Hepatocyte (in vitro differentiated cells): ENCODE data around the gene SH3RF3.

Experiments used
- CTCF ChIP-seq: fragments of 200-600 bp; sonication (generic); IDR thresholded peaks from 2 replicates; pipeline ENCODE4 v1.5.1; 2016; ENCODE audit warnings: antibody characterized with exemption, mild to moderate bottlenecking; ENCODE audit not compliant: poor library complexity
- EZH2 ChIP-seq: fragments of 200-600 bp; sonication (generic); IDR thresholded peaks from 2 replicates; pipeline ENCODE4 v1.6.1; 2016; ENCODE audit warnings: antibody characterized with exemption, mild to moderate bottlenecking, borderline replicate concordance

GRCh38 chr2:109348671-109349502, 219.9 kb downstream of the SH3RF3 start:
- TF ChIP-seq CTCF: no peak
- no peak for TF ChIP-seq EZH2
